HG03378 (cell line): ENCODE data around the gene LRP5.
"Not testable (repeated sequence)": the region's sequence is repeated elsewhere in the genome, so short reads cannot be mapped to it uniquely, and the experiment has no call there.

Experiments
- ATAC-seq: cut with Tn5 transposase; IDR thresholded peaks from one replicate; pipeline ENCODE4 v1.9.1; 2021; ENCODE audit warnings: mild to moderate bottlenecking, moderate library complexity; ENCODE audit not compliant: unreplicated experiment

Gene LRP5

DNA sequence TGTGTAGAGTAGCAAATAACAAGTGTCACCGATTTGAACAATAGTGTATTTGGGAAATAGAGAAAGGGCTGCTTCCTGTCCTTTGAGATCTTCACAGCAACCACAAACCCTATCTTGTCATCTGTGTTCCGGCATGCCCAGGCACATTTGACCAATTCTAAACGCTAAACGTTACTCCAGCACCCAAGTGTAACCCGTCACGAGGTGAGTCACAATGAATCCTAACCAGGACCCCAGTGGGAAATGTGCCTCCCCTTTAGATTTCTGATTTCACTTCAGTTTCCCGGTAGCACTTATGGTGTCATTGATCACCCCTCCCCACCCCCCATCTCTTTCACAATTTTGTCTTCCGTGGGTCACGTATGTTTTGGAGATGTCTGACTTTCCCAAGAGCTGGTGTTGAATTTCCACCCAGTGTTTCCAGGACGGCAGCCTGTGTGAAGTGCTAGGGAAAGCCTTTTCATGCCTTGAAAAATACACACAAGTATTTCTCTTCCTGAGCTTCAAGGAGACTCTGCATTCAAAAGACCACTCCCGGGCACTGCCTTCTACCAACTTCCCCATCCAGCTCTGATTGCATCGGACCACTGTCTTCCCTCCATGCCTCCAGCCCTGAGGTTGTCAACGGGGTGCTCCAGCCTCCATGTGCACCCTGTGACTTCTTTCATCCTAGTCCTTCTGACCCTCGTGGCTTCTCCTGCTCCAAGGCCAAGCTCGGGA is 30.1 kb upstream of the LRP5 start:
- ATAC-seq, result peak; percentile 62

DNA sequence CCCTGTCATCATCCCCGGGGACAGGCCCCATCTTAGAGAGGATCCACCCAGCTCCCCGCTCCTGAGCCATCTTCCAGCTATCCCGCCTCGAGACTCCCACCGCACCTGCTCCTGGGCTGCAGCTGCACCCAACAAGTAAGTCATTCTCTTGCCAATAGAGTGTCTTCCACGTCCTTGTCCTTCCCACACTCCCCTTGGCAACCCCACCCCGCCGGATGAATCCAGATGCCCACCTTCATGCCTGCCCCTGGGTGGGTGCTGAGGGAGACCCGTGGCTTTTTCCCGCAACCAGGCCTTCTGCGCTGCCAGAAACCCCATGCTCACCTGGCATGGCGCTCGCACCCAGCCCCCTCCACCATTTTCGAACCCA is 29.5 kb upstream of the LRP5 start:
- ATAC-seq, result no peak

- ATAC-seq, result not testable (repeated sequence)
Observed at GRCh38 chr11:68284588-68284987, 27.8 kb upstream of the LRP5 start.

- ATAC-seq, result no peak
Observed at GRCh38 chr11:68287419-68287818, 25.0 kb upstream of the LRP5 start.

DNA sequence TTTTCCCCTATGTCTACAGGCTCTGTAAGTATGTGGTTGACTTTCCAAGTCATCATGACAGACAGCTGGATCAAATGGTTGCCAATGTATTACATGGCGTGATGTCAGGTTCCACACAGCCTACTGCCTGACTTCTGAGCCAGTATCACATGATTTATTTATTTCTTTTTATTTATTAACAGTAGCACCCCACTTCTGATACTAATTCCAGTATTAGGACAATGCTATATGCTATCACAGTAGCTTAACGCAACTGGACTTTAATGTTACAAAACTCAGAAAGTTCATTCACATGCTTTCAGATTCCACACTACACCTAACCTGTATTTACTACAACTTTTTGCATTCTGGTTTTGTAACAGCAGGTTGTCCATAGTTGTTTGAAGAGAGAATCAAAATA is 22.9 kb upstream of the LRP5 start:
- ATAC-seq, result no peak

- no peak for ATAC-seq
Observed at GRCh38 chr11:68293708-68294107, 18.7 kb upstream of the LRP5 start.

GRCh38 chr11:68295271-68295670 is 17.1 kb upstream of the LRP5 start:
- ATAC-seq, result no peak

DNA sequence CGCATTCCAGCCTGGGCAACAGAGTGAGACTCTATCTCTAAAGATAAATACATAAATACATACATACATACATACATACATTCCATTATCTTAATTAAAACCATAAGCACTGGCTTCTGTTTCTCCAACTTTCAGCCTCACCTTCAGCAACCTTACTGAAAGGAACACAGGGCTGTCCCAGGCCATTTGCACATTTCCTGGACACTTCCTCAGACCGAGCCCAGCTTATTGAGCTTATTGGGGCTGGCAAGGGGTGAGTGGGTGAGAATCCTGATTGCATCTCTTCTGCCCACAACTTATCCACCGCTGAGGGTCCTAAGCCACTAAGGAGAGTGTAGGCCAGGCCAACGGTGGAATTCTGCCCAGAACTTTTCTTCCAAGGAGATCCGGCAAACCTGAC is 16.5 kb upstream of the LRP5 start:
- ATAC-seq, result no peak

DNA sequence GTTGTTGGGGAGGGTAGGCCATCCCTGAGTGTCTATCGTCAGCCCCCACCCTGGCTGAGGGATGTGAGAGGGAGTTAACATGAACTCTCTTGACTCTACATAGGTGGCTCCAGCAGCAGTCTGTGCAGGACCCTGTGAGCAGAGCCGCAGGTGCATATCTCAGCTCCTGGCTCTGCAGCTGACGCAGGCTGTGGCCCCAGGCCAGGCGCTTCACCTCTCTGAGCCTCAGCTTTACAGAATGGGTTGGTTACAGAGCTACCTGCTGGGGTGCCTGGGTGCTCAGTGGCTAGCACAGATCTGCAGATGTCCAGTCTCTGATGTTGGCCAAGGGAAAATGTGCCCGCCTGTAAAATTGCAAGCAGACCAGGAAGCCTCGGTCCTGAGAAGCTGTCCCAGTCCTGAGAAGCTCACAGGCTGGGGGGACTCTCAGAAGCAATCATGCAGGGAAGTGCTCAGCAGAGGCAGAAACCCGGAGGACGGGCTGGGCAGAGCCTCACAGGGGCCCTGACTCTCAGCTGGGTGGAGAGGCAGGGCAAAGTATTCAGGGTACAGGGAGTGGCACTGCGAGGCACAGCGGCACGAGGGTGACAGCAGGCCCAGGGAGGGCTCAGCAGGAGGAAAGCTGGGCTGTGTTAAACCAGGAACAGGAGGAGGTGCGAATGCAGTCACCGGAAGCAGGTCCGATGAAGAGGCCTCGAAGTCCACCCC is 15.9 kb upstream of the LRP5 start:
- ATAC-seq, result no peak

GRCh38 chr11:68297052-68297378 is 15.4 kb upstream of the LRP5 start:
- no peak for ATAC-seq

- ATAC-seq, result no peak
Observed at GRCh38 chr11:68297494-68297811, 14.9 kb upstream of the LRP5 start.

DNA sequence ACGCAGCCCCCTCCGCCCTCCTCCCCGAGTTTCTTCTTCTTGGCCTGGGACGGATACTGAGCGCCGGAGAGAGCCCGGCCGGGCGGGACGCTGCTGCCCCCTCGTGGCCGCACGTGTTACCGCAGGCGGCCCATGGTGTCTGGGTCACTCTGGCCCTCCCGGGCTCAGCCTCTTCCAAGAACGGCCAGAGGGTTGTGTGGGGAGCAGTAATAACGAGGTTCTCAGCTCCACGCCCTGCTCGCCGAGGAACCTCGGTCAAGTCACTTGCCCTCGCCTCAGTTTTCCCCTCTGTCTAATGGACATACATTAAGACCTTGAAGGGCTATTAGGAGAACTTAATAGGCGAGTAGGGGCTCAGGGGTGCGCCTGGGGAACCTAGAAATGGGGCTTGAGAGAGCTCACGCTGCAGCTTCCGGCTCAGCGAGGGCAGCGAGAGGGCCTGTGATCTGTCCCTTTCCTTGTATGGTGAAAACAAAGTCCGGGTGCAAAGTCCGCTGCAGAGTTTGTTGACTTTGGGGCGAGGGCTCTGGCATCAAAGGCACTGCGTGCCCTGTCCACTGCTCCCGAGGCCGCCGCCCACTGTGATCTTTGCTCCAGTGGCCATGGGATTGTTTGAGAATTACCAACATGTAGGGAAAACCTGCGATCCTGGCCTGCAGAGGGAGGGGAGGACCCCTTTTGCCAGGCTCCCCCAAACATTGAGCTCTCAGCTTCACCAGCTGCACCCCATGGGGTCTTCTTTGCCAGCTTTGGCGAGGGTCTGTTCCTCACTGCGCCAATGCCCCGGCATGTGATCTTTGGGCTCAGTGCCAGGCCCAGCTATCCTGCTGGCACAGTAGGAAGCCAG is 14.4 kb upstream of the LRP5 start:
- no peak for ATAC-seq

DNA sequence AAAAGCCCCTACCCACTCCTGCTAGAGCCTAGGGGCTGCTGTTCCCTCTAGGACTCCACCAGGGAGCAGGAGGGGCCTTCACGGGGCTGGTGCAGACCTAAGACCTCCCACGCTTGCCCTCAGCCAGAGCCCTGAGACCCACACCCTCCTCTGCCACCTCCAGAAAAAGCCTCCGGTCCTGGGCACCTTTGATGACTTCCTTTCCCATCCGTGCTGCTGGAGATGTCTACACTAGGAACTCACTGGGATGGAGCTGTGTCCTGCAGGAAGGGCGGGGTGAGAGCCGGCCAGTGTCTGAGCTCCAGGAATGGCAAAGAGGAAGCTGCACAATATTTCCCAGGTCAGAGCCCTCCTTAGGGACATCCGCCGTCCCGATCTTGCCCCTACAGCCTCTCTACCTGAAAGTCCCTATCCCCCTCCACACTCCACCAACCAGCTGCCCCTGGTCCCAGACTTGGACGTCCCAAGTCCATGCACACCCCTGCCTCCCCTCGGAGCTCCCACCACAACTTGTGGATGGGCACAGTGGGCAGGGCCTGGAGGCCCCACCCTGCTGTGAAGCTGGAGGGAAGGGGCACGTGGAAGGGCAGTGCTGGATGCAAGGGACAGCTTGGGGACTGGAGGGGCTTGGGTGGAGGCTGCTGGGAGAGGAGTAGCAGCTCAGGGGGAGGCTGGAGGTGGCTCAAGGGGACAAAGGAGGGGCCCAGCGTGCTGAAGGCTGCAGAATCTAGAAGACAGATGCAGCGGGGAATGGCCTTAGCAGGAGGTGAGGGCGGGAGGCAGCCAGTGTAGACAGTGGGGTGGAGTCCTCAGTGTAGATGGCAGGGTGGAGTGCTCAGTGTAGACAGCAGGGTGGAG is 13.5 kb upstream of the LRP5 start:
- ATAC-seq, result no peak

DNA sequence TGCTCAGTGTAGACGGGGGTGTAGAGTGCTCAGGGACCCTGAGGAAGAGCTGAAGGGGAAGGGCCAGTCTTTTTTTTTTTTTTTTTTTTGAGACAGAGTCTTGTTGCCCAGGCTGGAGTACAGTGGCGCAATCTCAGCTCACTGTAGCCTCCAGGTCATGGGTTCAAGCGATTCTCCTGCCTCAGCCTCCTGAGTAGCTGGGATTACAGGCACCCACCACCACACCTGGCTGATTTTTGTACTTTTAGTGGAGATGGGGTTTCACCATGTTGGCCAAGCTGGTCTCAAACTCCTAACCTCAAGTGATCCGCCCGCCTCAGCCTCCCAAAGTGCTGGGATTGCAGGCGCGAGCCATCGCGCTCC is 12.9 kb upstream of the LRP5 start:
- not testable (repeated sequence) for ATAC-seq

DNA sequence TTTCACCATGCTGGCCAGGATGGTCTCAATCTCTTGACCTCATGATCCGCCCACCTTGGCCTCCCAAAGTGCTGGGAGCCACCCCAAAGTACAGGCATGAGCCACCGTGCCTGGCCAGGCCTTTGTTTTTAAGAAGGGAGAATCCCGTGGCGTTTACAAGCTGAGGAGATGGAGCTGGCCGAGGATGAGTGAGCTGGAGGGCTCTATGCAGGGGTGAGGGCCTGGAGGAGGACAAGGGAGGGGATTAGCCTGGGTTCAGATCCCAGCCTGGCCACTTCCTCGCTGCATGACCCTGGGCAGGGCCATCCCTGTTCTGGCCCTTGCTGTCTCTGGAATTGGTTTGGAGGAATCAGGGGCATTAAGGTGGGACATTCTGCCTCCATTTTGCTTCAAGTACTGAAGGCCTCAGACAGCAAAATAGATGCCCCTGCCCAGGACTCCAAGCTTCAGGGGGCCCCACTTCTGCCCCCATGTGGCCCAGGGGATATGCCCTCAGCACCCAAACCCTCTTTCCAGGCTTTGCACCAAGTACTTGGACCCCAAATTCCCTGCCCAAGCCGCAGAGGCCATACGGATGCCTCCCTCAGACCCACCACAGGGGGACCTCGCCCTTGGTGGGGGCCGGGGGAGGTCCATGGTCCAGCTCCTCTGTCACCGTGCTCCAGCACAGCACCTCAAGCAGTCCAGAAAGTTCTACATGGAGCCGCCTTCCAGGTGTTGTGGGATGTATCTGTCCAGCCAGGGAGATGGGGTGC is 12.1 kb upstream of the LRP5 start:
- ATAC-seq, result no peak

DNA sequence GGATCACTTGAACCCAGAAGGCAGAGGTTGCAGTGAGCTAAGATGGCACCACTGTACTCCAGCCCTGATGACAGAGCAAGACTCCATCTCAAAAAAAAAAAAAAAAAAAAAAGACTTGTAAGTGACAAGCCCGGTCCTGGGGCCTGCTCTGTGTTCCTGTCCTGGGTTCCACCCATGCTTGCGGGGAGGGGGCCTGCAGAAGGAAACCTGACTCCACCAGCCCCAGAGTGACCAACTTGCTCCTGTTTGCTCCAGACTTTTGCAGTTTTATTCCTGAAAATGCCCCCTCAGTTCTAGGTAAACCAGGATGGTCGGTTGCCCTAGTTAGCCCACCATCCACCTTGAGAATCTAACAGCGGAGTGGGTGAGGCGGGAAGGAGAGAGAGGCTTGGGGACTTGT is 10.1 kb upstream of the LRP5 start:
- ATAC-seq, result no peak

DNA sequence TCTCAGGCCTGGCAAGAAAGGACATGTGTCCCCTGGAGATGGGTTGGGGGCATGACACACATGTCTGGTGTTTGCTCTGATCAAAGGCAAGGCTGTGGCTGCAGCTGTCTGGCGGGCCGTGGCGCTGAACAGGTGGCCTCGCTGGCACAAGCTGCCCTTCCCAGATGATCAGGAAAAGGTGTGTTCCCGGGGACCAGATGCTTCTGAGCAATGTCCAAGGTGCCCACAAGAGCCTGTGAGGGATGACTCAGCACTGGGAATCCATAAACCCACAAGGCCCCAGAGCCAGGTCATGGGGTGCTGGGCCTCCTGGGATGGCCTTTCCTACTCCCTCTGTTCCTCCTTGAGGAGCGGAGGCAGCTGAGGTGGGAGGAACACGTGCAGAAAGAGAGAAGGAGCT is 9.7 kb upstream of the LRP5 start:
- ATAC-seq, result no peak

DNA sequence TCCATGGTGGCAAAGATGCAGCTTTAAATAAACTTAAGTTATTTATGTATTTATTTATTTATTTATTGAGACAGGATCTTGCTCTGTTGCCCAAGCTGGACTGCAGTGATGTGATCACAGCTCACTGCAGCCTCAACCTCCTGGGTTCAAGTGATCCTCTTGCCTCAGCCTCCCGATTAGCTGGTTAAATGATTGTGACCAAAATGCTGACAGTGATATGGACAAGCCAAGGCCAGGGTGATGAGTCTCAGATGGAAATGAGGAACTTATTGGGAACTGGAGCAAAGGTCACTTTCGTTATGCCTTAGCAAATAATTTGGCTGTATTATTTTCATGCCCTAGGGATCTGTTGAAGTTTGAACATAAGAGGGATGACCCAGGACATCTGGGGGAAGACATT is 9.3 kb upstream of the LRP5 start:
- no peak for ATAC-seq

DNA sequence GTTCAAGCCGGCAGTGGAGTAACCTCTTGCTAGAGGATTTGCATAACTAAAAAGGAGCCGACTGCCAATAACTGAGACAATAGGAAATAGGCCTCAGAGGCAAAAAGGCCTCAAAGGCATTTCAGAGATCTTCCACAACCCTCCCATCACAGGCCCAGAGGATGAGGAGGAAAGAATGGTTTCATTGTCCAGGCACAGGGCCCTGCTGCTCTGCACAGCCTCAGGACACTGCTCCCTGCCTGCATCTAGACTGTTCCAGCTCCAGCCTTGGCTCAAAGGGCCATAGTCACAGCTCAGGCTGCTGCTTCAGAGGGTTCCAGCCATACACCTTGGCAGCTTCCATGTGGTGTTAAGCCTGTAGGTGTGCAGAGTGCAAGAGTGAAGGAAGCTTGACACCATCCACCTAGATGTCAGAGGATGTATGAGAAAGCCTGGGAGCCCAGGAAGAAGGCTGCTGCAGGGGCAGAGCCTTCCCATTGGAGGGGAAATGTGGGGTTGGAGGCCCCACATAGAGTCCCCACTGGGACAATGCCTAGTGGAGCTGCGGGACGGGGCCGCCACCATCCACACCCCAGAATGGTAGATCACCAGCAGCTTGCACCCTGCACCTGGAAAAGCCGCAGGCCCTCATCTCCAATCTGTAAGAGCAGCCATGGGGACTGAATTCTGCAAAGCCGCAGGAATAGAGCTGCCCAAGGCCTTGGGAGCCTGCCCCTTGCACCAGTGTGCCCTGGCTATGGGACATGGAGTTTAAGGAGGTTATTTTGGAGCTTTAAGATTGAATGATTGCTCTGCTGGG is 8.2 kb upstream of the LRP5 start:
- no peak for ATAC-seq

DNA sequence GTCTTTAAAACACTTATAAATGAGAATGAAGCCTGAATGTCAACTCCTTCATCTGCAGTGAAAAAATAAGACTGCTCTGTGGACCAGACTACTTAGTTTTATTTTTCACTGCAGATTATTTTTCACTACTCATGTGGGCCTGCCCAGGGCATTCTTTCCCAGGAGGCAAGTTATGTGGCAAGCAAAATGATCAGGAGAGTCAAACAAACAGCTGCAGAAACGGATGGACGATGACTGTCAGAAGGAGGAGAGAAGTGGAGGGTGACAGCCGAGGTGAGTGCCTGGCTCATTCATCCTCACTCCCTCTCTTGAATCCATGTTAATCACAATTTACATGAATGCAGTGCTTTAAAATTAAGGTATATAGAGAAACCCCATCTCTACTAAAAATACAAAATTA is 5.8 kb upstream of the LRP5 start:
- no peak for ATAC-seq
